NCI-H1417 (cell line): Measurements from ENCODE around the gene MID2.
"Not testable (repeated sequence)": the region's sequence is repeated elsewhere in the genome, so short reads cannot be mapped to it uniquely, and the experiment has no call there.

Source experiments
- DNase-seq, 3 experiments: peaks; one replicate each; lab custom pipeline; 2025; lab: John Stamatoyannopoulos, UW

The MID2 gene

GRCh38 chrX:107825698-107826237 lies at the start of gene MID2:
Gene MID2 (plus strand): TSS chrX:107825866. CDS start chrX:107826427, 561 bp downstream.
- DNase-seq, result peak; percentile 25 to 73 (median 71)

- DNase-seq, result peak; percentile 77 to 92 (median 81)
Observed at GRCh38 chrX:107776649-107777535, 48.8 kb upstream of the MID2 start.

GRCh38 chrX:107777536-107777832 lies 48.2 kb upstream of the MID2 start, which contains the start of gene NCBP2L:
Gene NCBP2L (plus strand): TSS chrX:107777733. CDS start chrX:107794221, 16,488 bp downstream.
- no peak for DNase-seq

- no peak for DNase-seq
Observed at GRCh38 chrX:107780525-107780924, 45.1 kb upstream of the MID2 start.

GRCh38 chrX:107787827-107788226 lies 37.8 kb upstream of the MID2 start:
- DNase-seq, result no peak

GRCh38 chrX:107804427-107804826 lies 21.2 kb upstream of the MID2 start:
- peak in 1 of 3 experiments; percentile 15 for DNase-seq

GRCh38 chrX:107805179-107805578 lies 20.5 kb upstream of the MID2 start:
- DNase-seq, result no peak

- not testable (repeated sequence) for DNase-seq
Observed at GRCh38 chrX:107810053-107810452, 15.6 kb upstream of the MID2 start.

- DNase-seq, result no peak
Observed at GRCh38 chrX:107818900-107819521, 6.7 kb upstream of the MID2 start.

GRCh38 chrX:107823042-107823441 lies 2.6 kb upstream of the MID2 start:
- no peak for DNase-seq

GRCh38 chrX:107823456-107823855 lies 2.2 kb upstream of the MID2 start:
- no peak for DNase-seq

GRCh38 chrX:107826238-107827029 lies 768 bp downstream of the MID2 start:
- peak; percentile 16 to 84 (median 74) for DNase-seq

GRCh38 chrX:107827030-107827831 lies 1.6 kb downstream of the MID2 start:
- no peak for DNase-seq

- no peak for DNase-seq
Observed at GRCh38 chrX:107827852-107828251, 2.2 kb downstream of the MID2 start.

- no peak for DNase-seq
Observed at GRCh38 chrX:107829878-107830277, 4.2 kb downstream of the MID2 start.

- DNase-seq, result no peak
Observed at GRCh38 chrX:107831071-107831730, 5.5 kb downstream of the MID2 start.

GRCh38 chrX:107834275-107835201 lies 8.9 kb downstream of the MID2 start:
- DNase-seq, result no peak

- no peak for DNase-seq
Observed at GRCh38 chrX:107836958-107837357, 11.3 kb downstream of the MID2 start.

GRCh38 chrX:107840971-107841370 lies 15.3 kb downstream of the MID2 start:
- no peak for DNase-seq
